Activated CD4-positive, alpha-beta T cell treated with anti-CD3 and anti-CD28 coated beads for 48 hours (primary cell): ENCODE data around the gene METTL16.
"Not testable (repeated sequence)": the region's sequence is repeated elsewhere in the genome, so short reads cannot be mapped to it uniquely, and the experiment has no call there.

ENCODE experiments used
- DNase-seq: peaks from one replicate; pipeline ENCODE4 v3.0.0-alpha.2; 2020

The METTL16 gene

GRCh38 chr17:2500446-2500845, 11.2 kb downstream of the METTL16 start:
- DNase-seq = no peak

- not testable (repeated sequence) for DNase-seq
Measured at GRCh38 chr17:2489286-2489685, 22.4 kb downstream of the METTL16 start.

- no peak for DNase-seq
Measured at GRCh38 chr17:2487306-2487705, 24.4 kb downstream of the METTL16 start.

GRCh38 chr17:2486709-2487108, 25.0 kb downstream of the METTL16 start:
- DNase-seq = peak; percentile 18

GRCh38 chr17:2485970-2486369, 25.7 kb downstream of the METTL16 start:
- no peak for DNase-seq

GRCh38 chr17:2485543-2485942, 26.1 kb downstream of the METTL16 start:
- DNase-seq = no peak

GRCh38 chr17:2484876-2485275, 26.8 kb downstream of the METTL16 start:
- DNase-seq = no peak

GRCh38 chr17:2483084-2483483, 28.6 kb downstream of the METTL16 start:
- no peak for DNase-seq

- no peak for DNase-seq
Measured at GRCh38 chr17:2482218-2482617, 29.5 kb downstream of the METTL16 start.

- no peak for DNase-seq
Measured at GRCh38 chr17:2481760-2482159, 29.9 kb downstream of the METTL16 start.

GRCh38 chr17:2478458-2478857, 33.2 kb downstream of the METTL16 start:
- no peak for DNase-seq

GRCh38 chr17:2475056-2475455, 36.6 kb downstream of the METTL16 start:
- no peak for DNase-seq

GRCh38 chr17:2474371-2474770, 37.3 kb downstream of the METTL16 start:
- no peak for DNase-seq

- no peak for DNase-seq
Measured at GRCh38 chr17:2468270-2468669, 43.4 kb downstream of the METTL16 start.

GRCh38 chr17:2466931-2467330, 44.8 kb downstream of the METTL16 start:
- no peak for DNase-seq

- no peak for DNase-seq
Measured at GRCh38 chr17:2462481-2462880, 49.2 kb downstream of the METTL16 start.

- DNase-seq = no peak
Measured at GRCh38 chr17:2459917-2460271, 51.8 kb downstream of the METTL16 start.

- no peak for DNase-seq
Measured at GRCh38 chr17:2457913-2458312, 53.8 kb downstream of the METTL16 start.

GRCh38 chr17:2456475-2456874, 55.2 kb downstream of the METTL16 start:
- no peak for DNase-seq

GRCh38 chr17:2455956-2456355, 55.7 kb downstream of the METTL16 start:
- DNase-seq = no peak

- no peak for DNase-seq
Measured at GRCh38 chr17:2453866-2454265, 57.8 kb downstream of the METTL16 start.

GRCh38 chr17:2453325-2453724, 58.4 kb downstream of the METTL16 start:
- DNase-seq = no peak

- no peak for DNase-seq
Measured at GRCh38 chr17:2452216-2452750, 59.4 kb downstream of the METTL16 start.

- DNase-seq = no peak
Measured at GRCh38 chr17:2450016-2450650, 61.6 kb downstream of the METTL16 start.

- DNase-seq = no peak
Measured at GRCh38 chr17:2449486-2449885, 62.2 kb downstream of the METTL16 start.
